ENCODE results near the gene SNPH.
A peak's percentile ranks its signal among the peaks of the same experiment; 100 is the strongest.
"Not testable (repeated sequence)": the region's sequence is repeated elsewhere in the genome, so short reads cannot be mapped to it uniquely, and the experiment has no call there.

SNPH gene

GRCh38 chr20:1266167-1266973 is at the start of gene SNPH:
SNPH (plus strand) TSS chr20:1266294; CDS start chr20:1296240, 29,946 bp downstream.
- H3K27ac ChIP-seq = no peak within 1 kb of the TSS

GRCh38 chr20:1216527-1217427 is 49.3 kb upstream of the SNPH start:
- not testable (repeated sequence) for H3K4me3 ChIP-seq, H3K27me3 ChIP-seq, H4K20me1 ChIP-seq, H3K27ac ChIP-seq, H3K36me3 ChIP-seq, H3K9ac ChIP-seq, H3K9me3 ChIP-seq, H3K4me1 ChIP-seq
- peak overlapping the region; percentile 20; the same call in 1 of the 2 replicates for H3K4me2 ChIP-seq

More at GRCh38 chr20:1266167-1266973, at the start of gene SNPH:
- Histone ChIP-seq H3K9me3 (peaks cover 16% of the 10 kb centered on the region), H3K4me3 (peak within 1 kb of the TSS; percentile 67), H4K20me1 (no peaks in the 10 kb centered on the region), H3K4me1 (peaks cover 13% of the 10 kb centered on the region; the same call in 1 of the 2 replicates), H3K4me2 (peak within 1 kb of the TSS; percentile 95), H3K36me3 (no peaks in the 10 kb centered on the region), H3K9ac (peak within 1 kb of the TSS; percentile 28; the same call in 1 of the 2 replicates), H3K27me3 (peaks cover 37% of the 10 kb centered on the region; the same call in 1 of the 2 replicates)
- TF ChIP-seq Cebpa-rat (IDR thresholded peaks at IDR 0.05) = no peak

- not testable (repeated sequence) for H3K9me3 ChIP-seq, H3K27ac ChIP-seq, H3K36me3 ChIP-seq, H3K9ac ChIP-seq, H4K20me1 ChIP-seq, H3K4me3 ChIP-seq, H3K4me2 ChIP-seq, H3K4me1 ChIP-seq
- peaks cover 18% of the 10 kb centered on the region for H3K27me3 ChIP-seq
These were observed 43.3 kb upstream of the SNPH start for GRCh38 chr20:1222750-1223149.

GRCh38 chr20:1224205-1224890 is 41.7 kb upstream of the SNPH start:
- Histone ChIP-seq H3K4me2 (no peak overlapping the region), H3K36me3 (no peaks in the 10 kb centered on the region), H3K4me1 (peaks cover 7% of the 10 kb centered on the region), H3K9me3 (no peaks in the 10 kb centered on the region), H3K9ac (no peak overlapping the region), H3K27ac (no peak overlapping the region), H3K4me3 (no peak overlapping the region), H3K27me3 (peaks cover 20% of the 10 kb centered on the region), H4K20me1 (no peaks in the 10 kb centered on the region)
- no peak for TF ChIP-seq Cebpa-rat (IDR thresholded peaks at IDR 0.05)

- no peaks in the 10 kb centered on the region for H4K20me1 ChIP-seq
- TF ChIP-seq Cebpa-rat (IDR thresholded peaks at IDR 0.05) = no peak
- H3K36me3 ChIP-seq = no peaks in the 10 kb centered on the region
- peak overlapping the region; percentile 24; the same call in 1 of the 2 replicates for H3K4me2 ChIP-seq
- H3K9ac ChIP-seq = no peak overlapping the region
- H3K9me3 ChIP-seq = no peaks in the 10 kb centered on the region
- H3K27me3 ChIP-seq = peaks cover 20% of the 10 kb centered on the region
- H3K4me3 ChIP-seq = no peak overlapping the region
- H3K4me1 ChIP-seq = peaks cover 7% of the 10 kb centered on the region
- H3K27ac ChIP-seq = no peak overlapping the region
These were observed 40.8 kb upstream of the SNPH start for GRCh38 chr20:1225263-1225782.

- Histone ChIP-seq H3K4me1 (peaks cover 10% of the 10 kb centered on the region), H3K9ac (peak within 1 kb of the TSS; percentile 71), H3K4me2 (peak within 1 kb of the TSS; percentile 100), H4K20me1 (no peaks in the 10 kb centered on the region), H3K4me3 (peak within 1 kb of the TSS; percentile 77), H3K9me3 (no peaks in the 10 kb centered on the region), H3K36me3 (no peaks in the 10 kb centered on the region), H3K27ac (no peak within 1 kb of the TSS), H3K27me3 (peaks cover 20% of the 10 kb centered on the region)
- no peak for TF ChIP-seq Cebpa-rat (IDR thresholded peaks at IDR 0.05)
These were observed 40.1 kb upstream of the SNPH start, which contains the start of gene RAD21L1 for GRCh38 chr20:1225783-1226654. RAD21L1 (plus strand) TSS chr20:1226044; CDS start chr20:1228454, 2,410 bp downstream.

GRCh38 chr20:1229541-1229940 is 36.6 kb upstream of the SNPH start:
- no peaks in the 10 kb centered on the region for H3K9me3 ChIP-seq
- no peak overlapping the region for H3K4me2 ChIP-seq
- H3K4me3 ChIP-seq = no peak overlapping the region
- H4K20me1 ChIP-seq = no peaks in the 10 kb centered on the region
- H3K36me3 ChIP-seq = no peaks in the 10 kb centered on the region
- no peak for TF ChIP-seq Cebpa-rat (IDR thresholded peaks at IDR 0.05)
- H3K4me1 ChIP-seq = peaks cover 12% of the 10 kb centered on the region
- no peak overlapping the region for H3K27ac ChIP-seq
- peaks cover 20% of the 10 kb centered on the region for H3K27me3 ChIP-seq
- no peak overlapping the region for H3K9ac ChIP-seq

GRCh38 chr20:1232286-1233111 is 33.6 kb upstream of the SNPH start:
- no peak for TF ChIP-seq Cebpa-rat (IDR thresholded peaks at IDR 0.05)
- Histone ChIP-seq H3K4me1 (peaks cover 5% of the 10 kb centered on the region), H3K36me3 (no peaks in the 10 kb centered on the region), H3K27ac (no peak overlapping the region), H3K9me3 (no peaks in the 10 kb centered on the region), H3K4me3 (no peak overlapping the region), H3K9ac (no peak overlapping the region), H4K20me1 (no peaks in the 10 kb centered on the region), H3K27me3 (peaks cover 4% of the 10 kb centered on the region; the same call in 1 of the 2 replicates), H3K4me2 (no peak overlapping the region)
